ENCODE results near the gene MZB1. TPM values are rescaled to one million over a fixed set of nuclear protein-coding genes. Genes with fewer than 3 reads are reported as not detected.

Gene MZB1
- total RNA-seq, 2 donors from 2014 or later = 10.3 to 27.6 TPM

GRCh38 chr5:139383275-139383992 lies 6.3 kb downstream of the MZB1 start, which contains the start of gene SLC23A1:
TSS of gene SLC23A1 (minus strand) at chr5:139383297. CDS start at chr5:139383253, 44 bp downstream.
- Mint-ChIP-seq H3K4me3 (no peak within 1 kb of the TSS), H3K27me3 (no peaks in the 10 kb centered on the region), H3K9me3 (no peaks in the 10 kb centered on the region), H3K4me1 (ENCODE audit: low read depth in 2 of 2) (peaks cover 28 to 33% of the 10 kb centered on the region in 2 donors), H3K36me3 (no peaks in the 10 kb centered on the region), H3K27ac (peak within 1 kb of the TSS; percentile 54 to 89)
- ATAC-seq (no peak), DNase-seq (ENCODE audit: low spot score) (no peak)

- H3K27me3 Mint-ChIP-seq = no peaks in the 10 kb centered on the region
- H3K9me3 Mint-ChIP-seq = no peaks in the 10 kb centered on the region
- no peaks in the 10 kb centered on the region for H3K36me3 Mint-ChIP-seq
- no peak overlapping the region for H3K27ac Mint-ChIP-seq
- no peak for DNase-seq (ENCODE audit: low spot score)
- peaks cover 28 to 30% of the 10 kb centered on the region in 2 donors for H3K4me1 Mint-ChIP-seq (ENCODE audit: low read depth in 2 of 2)
- ATAC-seq = no peak
- H3K4me3 Mint-ChIP-seq = no peak overlapping the region
Measured at GRCh38 chr5:139382807-139383206, 6.9 kb downstream of the MZB1 start.

GRCh38 chr5:139381837-139382761 lies 7.6 kb downstream of the MZB1 start:
- Mint-ChIP-seq H3K9me3 (no peaks in the 10 kb centered on the region), H3K4me3 (no peak overlapping the region), H3K27ac (peak overlapping the region in 1 of 2 donors; percentile 54), H3K36me3 (no peaks in the 10 kb centered on the region), H3K4me1 (ENCODE audit: low read depth in 2 of 2) (peaks cover 28 to 30% of the 10 kb centered on the region in 2 donors), H3K27me3 (no peaks in the 10 kb centered on the region)
- ATAC-seq (no peak), DNase-seq (ENCODE audit: low spot score) (no peak)

DNA sequence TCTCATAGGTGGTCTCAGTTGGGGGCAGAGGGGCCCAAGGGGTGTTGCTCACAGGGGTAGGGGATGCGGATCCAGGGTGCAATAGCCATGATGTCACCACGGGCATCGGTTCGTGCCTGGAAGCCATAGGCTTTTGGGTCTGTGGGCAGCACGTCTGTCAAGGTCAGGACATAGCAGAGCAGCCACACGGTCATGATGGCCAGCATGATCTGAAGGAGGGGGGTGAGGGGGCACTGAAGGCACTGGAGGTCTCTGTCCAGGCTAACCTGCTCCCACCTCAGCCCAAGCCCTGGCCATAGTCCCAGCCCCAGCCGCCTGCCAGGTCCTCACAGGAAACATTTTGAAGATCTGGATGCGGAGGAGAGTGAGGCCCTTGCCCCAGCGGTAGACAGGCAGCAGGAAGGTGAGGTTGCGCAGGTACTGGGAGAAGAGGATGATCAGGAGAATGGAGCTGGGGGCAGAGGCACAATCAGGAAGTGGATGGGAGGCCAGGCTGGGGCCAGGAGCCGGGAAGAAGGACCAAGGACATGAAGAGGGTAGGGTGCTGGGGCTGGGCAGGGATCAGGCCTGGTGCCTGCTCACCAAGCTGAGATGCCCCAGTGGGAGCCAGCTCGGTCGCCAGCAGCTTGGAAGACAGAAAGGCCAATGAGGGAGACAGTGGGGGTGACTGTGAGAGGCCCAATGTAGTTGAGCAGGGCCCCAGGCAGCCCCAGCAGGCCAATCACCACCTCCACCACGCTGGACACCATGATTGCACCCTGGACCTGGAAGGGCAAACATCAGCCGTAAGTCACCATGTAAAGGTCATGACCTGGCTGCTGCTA lies 9.9 kb downstream of the MZB1 start:
- ATAC-seq = no peak
- H3K27me3 Mint-ChIP-seq = no peaks in the 10 kb centered on the region
- no peak overlapping the region for H3K27ac Mint-ChIP-seq

GRCh38 chr5:139378941-139379361 lies 10.8 kb downstream of the MZB1 start:
- H3K4me3 Mint-ChIP-seq = no peak overlapping the region
- H3K4me1 Mint-ChIP-seq (ENCODE audit: low read depth in 2 of 2) = peaks cover 0 to 2% of the 10 kb centered on the region in 2 donors
- DNase-seq (ENCODE audit: low spot score) (no peak), ATAC-seq (no peak)
- H3K27me3 Mint-ChIP-seq = no peaks in the 10 kb centered on the region
- H3K27ac Mint-ChIP-seq = no peak overlapping the region
- H3K9me3 Mint-ChIP-seq = no peaks in the 10 kb centered on the region
- H3K36me3 Mint-ChIP-seq = no peaks in the 10 kb centered on the region

More for the DNA sequence above, 9.9 kb downstream of the MZB1 start:
- Mint-ChIP-seq H3K4me1 (ENCODE audit: low read depth in 2 of 2) (peaks cover 7 to 8% of the 10 kb centered on the region in 2 donors), H3K9me3 (no peaks in the 10 kb centered on the region), H3K36me3 (no peaks in the 10 kb centered on the region), H3K4me3 (no peak overlapping the region)
- no peak for DNase-seq (ENCODE audit: low spot score)

DNA sequence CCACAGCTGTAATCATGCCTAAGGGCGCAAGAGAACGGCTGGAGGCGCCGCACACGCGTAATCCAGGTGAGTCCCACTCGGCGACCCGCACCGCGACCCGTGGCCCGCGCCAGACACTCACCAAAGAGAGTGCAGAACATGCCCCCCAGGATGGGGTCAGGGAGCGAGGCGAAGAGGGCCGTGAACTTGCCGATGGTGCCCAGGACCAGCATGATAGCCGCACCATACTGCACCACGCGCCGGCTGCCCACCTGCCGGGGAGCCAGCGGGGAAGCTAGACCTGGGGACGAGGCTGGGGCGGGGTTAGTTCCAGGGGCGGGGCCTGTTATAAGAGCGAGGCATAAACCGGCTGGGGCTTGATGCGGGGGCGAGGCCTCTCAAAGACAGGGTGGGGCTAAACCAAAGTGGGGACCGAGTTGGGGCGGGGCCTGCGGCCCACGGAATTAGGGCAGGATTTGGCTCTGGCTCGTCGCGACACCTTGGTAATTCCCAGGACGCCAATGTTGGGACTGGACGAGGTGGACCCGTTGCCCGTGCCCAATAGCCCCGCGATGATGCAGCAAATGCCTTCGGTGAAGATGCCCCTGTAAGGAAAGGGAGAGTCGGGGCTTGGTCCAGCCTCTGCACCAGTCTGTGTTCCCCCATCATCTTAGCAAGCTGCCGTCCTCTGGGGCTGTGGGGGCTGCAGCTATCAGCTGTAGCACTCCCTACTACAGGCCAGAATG lies 11.4 kb downstream of the MZB1 start:
- Mint-ChIP-seq H3K36me3 (no peaks in the 10 kb centered on the region), H3K4me1 (ENCODE audit: low read depth in 2 of 2) (peaks cover 0 to under 1% of the 10 kb centered on the region in 2 donors), H3K9me3 (no peaks in the 10 kb centered on the region), H3K4me3 (no peak overlapping the region), H3K27ac (no peak overlapping the region), H3K27me3 (no peaks in the 10 kb centered on the region)
- DNase-seq (ENCODE audit: low spot score) (no peak), ATAC-seq (peak in 1 of 2 donors; percentile 3)

GRCh38 chr5:139377226-139377625 lies 12.5 kb downstream of the MZB1 start:
- Mint-ChIP-seq H3K4me3 (no peak overlapping the region), H3K27ac (no peak overlapping the region), H3K36me3 (peaks cover under 1% of the 10 kb centered on the region), H3K9me3 (no peaks in the 10 kb centered on the region), H3K27me3 (no peaks in the 10 kb centered on the region), H3K4me1 (ENCODE audit: low read depth in 2 of 2) (peaks cover 0 to 1% of the 10 kb centered on the region in 2 donors)
- no peak for DNase-seq (ENCODE audit: low spot score)
- no peak for ATAC-seq

DNA sequence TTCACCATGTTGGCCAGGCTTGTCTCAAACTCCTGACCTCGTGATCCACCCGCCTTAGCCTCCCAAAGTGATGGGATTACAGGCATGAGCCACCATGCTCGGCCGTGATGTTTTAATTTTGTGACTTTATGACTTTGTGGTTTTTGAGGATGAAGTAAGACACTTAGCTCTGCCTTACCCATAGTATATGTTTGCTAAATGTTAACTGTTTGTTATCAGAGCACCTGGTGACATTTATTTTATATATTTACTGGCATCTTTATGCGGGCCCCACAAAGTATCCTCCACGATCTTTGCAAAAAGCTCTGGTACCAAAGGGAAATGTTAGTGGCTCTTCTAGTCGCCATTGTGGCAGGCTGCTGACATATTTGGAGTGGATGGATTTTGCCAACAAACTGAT lies 13.3 kb downstream of the MZB1 start:
- no peak for DNase-seq (ENCODE audit: low spot score)
- Mint-ChIP-seq H3K36me3 (peaks cover 5% of the 10 kb centered on the region), H3K9me3 (no peaks in the 10 kb centered on the region), H3K4me1 (ENCODE audit: low read depth in 2 of 2) (peaks cover 5 to 6% of the 10 kb centered on the region in 2 donors), H3K4me3 (no peak overlapping the region), H3K27ac (no peak overlapping the region), H3K27me3 (no peaks in the 10 kb centered on the region)
- no peak for ATAC-seq

GRCh38 chr5:139374909-139375308 lies 14.8 kb downstream of the MZB1 start:
- no peak overlapping the region for H3K4me3 Mint-ChIP-seq
- peaks cover 5 to 6% of the 10 kb centered on the region in 2 donors for H3K4me1 Mint-ChIP-seq (ENCODE audit: low read depth in 2 of 2)
- DNase-seq (ENCODE audit: low spot score) (no peak), ATAC-seq (no peak)
- no peaks in the 10 kb centered on the region for H3K27me3 Mint-ChIP-seq
- H3K27ac Mint-ChIP-seq = no peak overlapping the region
- peaks cover 5% of the 10 kb centered on the region for H3K36me3 Mint-ChIP-seq
- H3K9me3 Mint-ChIP-seq = no peaks in the 10 kb centered on the region

DNA sequence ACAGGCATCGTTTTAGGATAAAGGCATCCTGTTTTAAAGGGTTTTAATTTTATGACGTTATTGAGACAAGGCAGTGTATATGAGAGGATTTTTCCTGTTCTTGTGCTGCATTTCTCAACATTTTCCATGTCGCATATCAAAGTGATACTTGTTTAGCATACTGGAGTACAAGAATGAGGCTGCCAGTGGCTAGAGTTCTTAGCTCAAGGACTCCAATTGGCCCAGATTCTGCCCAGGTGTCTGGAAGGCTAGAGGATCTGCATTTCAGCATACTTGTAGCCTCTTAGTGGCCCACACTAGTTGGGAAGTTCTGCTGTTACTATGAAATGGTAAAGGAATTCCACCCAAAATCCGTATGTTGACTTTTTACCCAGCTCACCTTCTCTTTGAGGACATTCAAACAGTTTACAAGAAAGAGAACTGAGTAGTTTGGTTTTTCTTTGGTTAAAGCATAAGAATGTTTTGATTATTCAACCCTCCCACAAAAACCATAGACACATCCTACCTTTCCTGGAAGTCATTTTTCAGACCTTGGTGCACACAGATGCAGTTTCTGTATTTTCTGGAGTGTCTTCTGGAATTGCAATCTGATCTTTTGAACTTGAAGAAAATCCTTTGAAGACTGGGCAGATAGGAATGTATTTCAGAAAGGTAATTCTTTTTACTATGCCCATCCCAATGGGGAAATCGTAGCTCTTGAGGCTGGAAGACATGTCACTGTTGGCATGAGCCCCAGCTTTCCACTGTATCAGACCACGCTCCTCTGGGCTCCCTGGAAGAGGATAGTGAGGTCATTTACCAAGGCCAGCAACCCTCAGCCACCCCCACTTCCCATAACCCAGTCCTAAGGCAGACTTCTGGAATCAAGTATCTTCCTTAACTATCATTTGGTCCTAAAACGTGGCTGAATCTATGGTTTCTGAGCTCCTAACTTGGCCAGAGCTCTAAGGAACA lies 18.0 kb downstream of the MZB1 start:
- H3K27me3 Mint-ChIP-seq = no peaks in the 10 kb centered on the region
- ATAC-seq (no peak), DNase-seq (ENCODE audit: low spot score) (no peak)
- H3K4me3 Mint-ChIP-seq = no peak overlapping the region
- H3K36me3 Mint-ChIP-seq = peaks cover 9% of the 10 kb centered on the region
- peaks cover 5 to 6% of the 10 kb centered on the region in 2 donors for H3K4me1 Mint-ChIP-seq (ENCODE audit: low read depth in 2 of 2)
- H3K27ac Mint-ChIP-seq = peak overlapping the region; percentile 21 to 56
- H3K9me3 Mint-ChIP-seq = no peaks in the 10 kb centered on the region

GRCh38 chr5:139369181-139369580 lies 20.5 kb downstream of the MZB1 start:
- Mint-ChIP-seq H3K36me3 (peaks cover 13% of the 10 kb centered on the region), H3K27me3 (no peaks in the 10 kb centered on the region), H3K27ac (no peak overlapping the region), H3K4me1 (ENCODE audit: low read depth in 2 of 2) (peaks cover 5 to 7% of the 10 kb centered on the region in 2 donors), H3K4me3 (no peak overlapping the region), H3K9me3 (no peaks in the 10 kb centered on the region)
- no peak for ATAC-seq
- no peak for DNase-seq (ENCODE audit: low spot score)

DNA sequence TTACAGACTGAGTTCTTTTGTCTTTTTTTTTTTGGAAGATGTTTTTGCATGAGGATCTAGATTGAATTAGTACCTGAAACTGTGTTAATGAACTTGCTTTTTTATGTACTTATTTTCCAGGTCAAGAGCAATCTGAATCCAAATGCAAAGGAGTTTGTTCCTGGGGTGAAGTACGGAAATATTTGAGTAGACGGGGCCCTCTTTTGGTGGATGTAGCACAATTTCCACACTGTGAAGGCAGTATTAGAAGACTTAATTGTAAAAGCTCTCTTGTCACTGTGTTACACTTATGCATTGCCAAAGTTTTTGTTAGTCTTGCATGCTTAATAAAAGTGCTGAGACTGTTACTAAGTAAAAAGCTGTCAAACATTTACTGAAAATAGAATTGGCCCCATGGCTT lies 21.1 kb downstream of the MZB1 start:
- Mint-ChIP-seq H3K9me3 (no peaks in the 10 kb centered on the region), H3K27ac (no peak overlapping the region), H3K27me3 (no peaks in the 10 kb centered on the region), H3K4me3 (no peak overlapping the region), H3K36me3 (peaks cover 19% of the 10 kb centered on the region), H3K4me1 (ENCODE audit: low read depth in 2 of 2) (peaks cover 6 to 13% of the 10 kb centered on the region in 2 donors)
- DNase-seq (ENCODE audit: low spot score) (no peak), ATAC-seq (no peak)

Measured in natural killer cell treated with Interleukin-12 subunit alpha and Interleukin-12 subunit beta and Interleukin-15 and Interleukin-18, amount 100 ng/mL, for 72 hours (primary cell).